Epithelial cell of proximal tubule (primary cell): ENCODE data around the gene HS3ST3B1. TPM values are rescaled to one million over a fixed set of nuclear protein-coding genes. Genes with fewer than 3 reads are reported as not detected.

Experiments used
- DNase-seq: peaks from one replicate; pipeline ENCODE4 v3.0.0-alpha.2; 2011; ENCODE audit warnings: low read depth
- H3K4me3 ChIP-seq: 2 replicates; pipeline ENCODE4 v1.5.1; 2011; ENCODE audit warnings: low read depth, mild to moderate bottlenecking, low read length
- CTCF ChIP-seq: conservative IDR thresholded peaks from 2 replicates; pipeline ENCODE4 v1.5.1; 2012; ENCODE audit warnings: low read depth, mild to moderate bottlenecking, low read length
- total RNA-seq: library from RNA; depleted of rRNA; stranded (reverse); fragments of >200 nt; gene quantifications from 2 replicates; pipeline ENCODE4 v1.2.3, GENCODE V29; 2015

HS3ST3B1 gene
- total RNA-seq, 1 donor from 2014 or later, result 2.1 TPM

- no peak for TF ChIP-seq CTCF
- H3K4me3 ChIP-seq, result no peak overlapping the region
- no peak for DNase-seq
Measured at GRCh38 chr17:14336418-14336817, 35.5 kb downstream of the HS3ST3B1 start.

DNA sequence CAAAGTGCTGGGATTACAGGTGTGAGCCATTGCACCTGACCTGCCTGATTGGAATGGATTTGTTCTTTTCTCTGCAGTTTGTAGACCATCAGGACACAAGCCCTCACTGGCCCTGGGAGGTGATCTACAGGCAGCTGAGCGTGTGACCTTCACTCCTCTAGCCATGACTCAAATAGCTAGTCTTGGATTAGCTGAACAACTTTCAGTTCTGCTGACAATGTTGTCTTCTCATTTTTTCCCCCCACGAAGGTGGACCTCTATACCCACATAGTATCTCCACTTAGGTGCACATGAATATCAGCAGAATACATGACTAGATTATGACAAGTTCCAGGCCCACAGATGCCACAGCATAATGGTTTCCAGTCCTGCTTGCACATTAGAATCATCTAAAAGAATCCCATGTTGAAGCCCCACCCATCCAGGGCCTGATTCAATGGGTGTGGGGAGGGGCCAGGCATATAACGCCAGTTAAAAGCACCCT, 36.8 kb downstream of the HS3ST3B1 start:
- H3K4me3 ChIP-seq, result no peak overlapping the region
- DNase-seq, result no peak
- no peak for TF ChIP-seq CTCF

DNA sequence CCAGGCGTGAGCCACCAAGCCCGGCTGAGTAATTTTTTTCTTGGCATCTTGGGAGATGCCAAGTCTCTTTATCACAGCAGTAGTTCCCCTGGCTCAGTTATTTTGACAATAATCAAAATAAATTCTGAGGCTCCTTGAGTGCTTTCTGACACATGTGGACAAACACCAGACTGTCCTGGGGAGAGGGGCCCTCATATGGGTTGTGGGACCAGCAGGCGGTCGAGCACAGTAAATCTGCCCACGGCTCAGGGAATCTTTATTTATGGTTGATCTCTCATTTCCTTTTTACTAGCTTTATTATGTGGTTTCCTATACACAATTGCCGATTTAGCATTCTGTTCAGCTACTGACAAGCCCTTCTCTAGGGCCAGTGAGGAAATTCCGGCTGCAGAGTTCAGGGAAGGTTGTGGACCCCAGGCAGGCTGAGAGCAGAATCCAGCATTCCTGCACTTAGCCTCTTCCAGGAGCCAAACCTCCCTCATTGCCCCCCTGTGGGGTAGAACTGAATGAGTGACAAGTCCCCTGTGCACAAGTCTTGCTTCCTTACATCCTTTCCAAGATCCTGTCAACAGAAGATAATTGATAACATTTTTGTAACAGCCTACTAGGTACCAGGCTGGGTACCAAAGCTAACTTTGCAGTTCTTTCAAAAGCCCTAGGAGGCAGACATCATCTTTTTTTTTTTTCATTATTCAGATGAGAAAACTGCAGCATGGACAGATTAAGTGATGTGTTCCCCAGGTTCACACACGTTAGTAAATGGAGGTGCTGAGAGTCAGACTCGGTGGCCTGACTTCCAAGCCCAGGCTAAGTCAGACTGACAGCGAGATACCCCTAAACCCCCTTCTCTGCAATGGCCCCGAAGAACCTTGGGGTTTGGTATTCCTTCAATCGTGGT, 40.2 kb downstream of the HS3ST3B1 start:
- TF ChIP-seq CTCF, result no peak
- no peak for DNase-seq
- no peak overlapping the region for H3K4me3 ChIP-seq

DNA sequence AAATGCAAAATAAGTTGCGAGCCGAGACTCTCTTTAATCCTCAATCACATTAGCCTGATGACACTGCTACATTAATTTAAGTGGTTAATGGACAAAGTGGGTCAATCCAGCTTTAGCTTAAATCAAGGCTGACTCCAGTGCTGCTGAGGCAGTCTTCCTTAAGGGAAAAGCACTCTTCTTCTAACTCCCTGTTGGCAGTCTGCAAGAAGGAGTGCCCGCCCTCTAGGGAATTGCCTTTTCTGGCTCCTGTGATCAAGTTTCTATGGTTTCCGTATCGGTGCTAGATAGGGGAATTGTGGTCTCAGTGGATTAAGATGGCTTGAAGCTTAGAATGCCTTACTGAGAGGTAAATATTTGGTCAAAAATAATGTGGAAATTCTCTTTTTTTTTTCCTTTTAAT, 41.0 kb downstream of the HS3ST3B1 start:
- DNase-seq, result no peak
- no peak for TF ChIP-seq CTCF

DNA sequence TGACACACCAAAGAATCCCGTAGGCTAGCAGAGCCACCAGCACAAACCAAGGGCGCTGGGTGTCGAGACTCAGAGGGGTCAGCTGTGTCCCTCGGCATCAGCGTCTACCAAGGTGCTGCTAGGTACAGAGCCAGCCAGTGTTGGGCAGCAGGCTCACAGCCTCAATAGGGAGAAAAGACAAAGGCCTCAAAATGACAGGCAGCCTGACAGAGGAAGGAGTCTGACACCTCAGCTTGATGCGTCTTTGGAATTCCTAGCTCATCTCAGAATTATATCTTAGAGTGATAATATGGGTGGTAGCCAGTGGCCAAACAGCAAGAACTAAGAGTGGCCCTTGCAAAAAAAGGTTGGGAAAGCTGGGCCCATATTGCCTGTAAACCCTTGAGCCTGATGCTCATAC, 45.9 kb downstream of the HS3ST3B1 start:
- no peak overlapping the region for H3K4me3 ChIP-seq
- no peak for TF ChIP-seq CTCF
- DNase-seq, result no peak

More for the DNA sequence above, 41.0 kb downstream of the HS3ST3B1 start:
- no peak overlapping the region for H3K4me3 ChIP-seq

DNA sequence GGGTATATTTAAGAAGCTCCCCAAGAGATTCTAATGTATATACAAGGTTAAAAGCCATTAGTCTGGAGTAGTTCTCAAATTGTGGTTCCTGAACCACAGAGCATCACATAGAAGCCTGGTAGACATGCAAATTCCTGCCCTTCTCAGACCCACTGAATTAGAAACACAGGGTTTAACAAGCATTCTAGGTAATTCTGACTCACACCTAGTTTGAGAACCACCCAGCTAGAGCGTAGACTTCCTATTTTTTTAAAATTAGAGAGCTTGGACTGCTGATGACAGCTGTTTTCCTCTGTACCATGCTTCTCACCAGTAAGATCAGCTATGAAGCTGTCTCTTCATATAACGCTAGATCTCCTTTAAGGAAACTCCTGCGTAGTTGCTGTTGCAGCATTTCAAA, 50.6 kb downstream of the HS3ST3B1 start:
- TF ChIP-seq CTCF, result no peak
- H3K4me3 ChIP-seq, result no peak overlapping the region
- DNase-seq, result no peak

- H3K4me3 ChIP-seq, result no peak overlapping the region
- no peak for DNase-seq
- no peak for TF ChIP-seq CTCF
Measured at GRCh38 chr17:14352136-14352535, 51.3 kb downstream of the HS3ST3B1 start.
